Measurements from ENCODE around the gene DYNLT4.
A peak's percentile ranks its signal among the peaks of the same experiment; 100 is the strongest.
"Not testable (repeated sequence)": the region's sequence is repeated elsewhere in the genome, so short reads cannot be mapped to it uniquely, and the experiment has no call there.

Gene DYNLT4

GRCh38 chr1:44786841-44787426 is 20.2 kb downstream of the DYNLT4 start:
- DNase-seq, result no peak

GRCh38 chr1:44786138-44786840 is 20.9 kb downstream of the DYNLT4 start:
- peak; percentile 75 for DNase-seq

- no peak for DNase-seq
These were observed 21.5 kb downstream of the DYNLT4 start for GRCh38 chr1:44785501-44786137.

- no peak for DNase-seq
These were observed 22.1 kb downstream of the DYNLT4 start for GRCh38 chr1:44785029-44785380.

GRCh38 chr1:44784094-44785028 is 22.8 kb downstream of the DYNLT4 start:
- DNase-seq, result no peak

- DNase-seq, result no peak
These were observed 23.5 kb downstream of the DYNLT4 start for GRCh38 chr1:44783697-44784093.

- DNase-seq, result no peak
These were observed 26.5 kb downstream of the DYNLT4 start for GRCh38 chr1:44780583-44781121.

- DNase-seq, result no peak
These were observed 28.2 kb downstream of the DYNLT4 start for GRCh38 chr1:44778705-44779576.

GRCh38 chr1:44777969-44778635 is 29.0 kb downstream of the DYNLT4 start:
- DNase-seq, result no peak

GRCh38 chr1:44777547-44777946 is 29.6 kb downstream of the DYNLT4 start:
- no peak for DNase-seq

- no peak for DNase-seq
These were observed 30.5 kb downstream of the DYNLT4 start for GRCh38 chr1:44776730-44777068.

GRCh38 chr1:44775930-44776729 is 31.0 kb downstream of the DYNLT4 start:
- DNase-seq, result no peak

- DNase-seq, result peak; percentile 85
These were observed 31.8 kb downstream of the DYNLT4 start, which contains the start of gene RPS8 for GRCh38 chr1:44775078-44775929. Gene RPS8 (plus strand): TSS chr1:44775540. CDS start chr1:44775597, 57 bp downstream.

- not testable (repeated sequence) for DNase-seq
These were observed 40.7 kb downstream of the DYNLT4 start for GRCh38 chr1:44766421-44766820.

GRCh38 chr1:44760876-44761275 is 46.3 kb downstream of the DYNLT4 start:
- DNase-seq, result no peak

GRCh38 chr1:44759077-44759476 is 48.1 kb downstream of the DYNLT4 start:
- no peak for DNase-seq

- DNase-seq, result no peak
These were observed 49.7 kb downstream of the DYNLT4 start for GRCh38 chr1:44757420-44757819.

All from stimulated activated CD4-positive, alpha-beta T cell treated with anti-CD3 and anti-CD28 coated beads, Interleukin-12 subunit alpha, Interleukin-12 subunit beta, amount 100 ng/mL, for 4 hours (primary cell).